ENCODE data around the gene SPDYE4.

Gene SPDYE4

DNA sequence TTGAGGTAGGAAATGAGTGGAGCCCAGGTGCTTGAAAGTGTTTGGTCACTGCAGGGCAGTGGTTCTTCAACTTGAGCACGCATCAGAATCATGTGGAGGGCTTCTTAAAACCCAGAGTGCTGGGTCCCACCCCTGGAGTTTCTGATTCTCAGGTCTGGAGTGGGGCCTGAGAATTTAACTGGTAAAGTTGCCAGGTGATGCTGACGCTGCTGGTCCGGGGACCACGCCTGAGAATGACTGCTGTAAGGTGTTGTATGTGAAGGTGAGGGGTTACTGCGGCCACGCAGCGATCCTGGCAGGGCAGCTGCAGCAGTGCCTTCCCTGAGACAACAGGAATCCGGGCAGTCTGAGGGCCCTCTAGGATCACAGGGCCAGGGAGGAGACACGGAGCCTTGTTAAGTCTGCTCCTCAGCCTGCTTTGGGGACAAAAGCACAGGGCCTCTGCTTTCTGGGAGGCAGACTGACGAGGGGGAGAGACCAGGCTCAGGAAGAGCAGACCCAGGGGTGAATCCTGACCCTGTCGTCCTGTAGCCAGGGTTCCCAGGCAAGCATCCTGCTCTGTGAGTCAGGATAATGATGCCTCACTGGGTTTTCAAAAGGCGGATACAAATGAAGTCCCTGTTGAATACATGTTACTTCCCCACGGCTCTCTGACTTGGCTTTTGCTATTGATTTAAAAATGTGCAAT is 30.0 kb downstream of the SPDYE4 start:
- DNase-seq (ENCODE audit: low spot score), result no peak
- in situ Hi-C loops (cut with MboI; ENCODE audit: low pct_unique_long_range_greater_than_20kb, low sequenced_read_pairs, unreplicated experiment), result no loop called here
- TF ChIP-seq, protein P1, sequence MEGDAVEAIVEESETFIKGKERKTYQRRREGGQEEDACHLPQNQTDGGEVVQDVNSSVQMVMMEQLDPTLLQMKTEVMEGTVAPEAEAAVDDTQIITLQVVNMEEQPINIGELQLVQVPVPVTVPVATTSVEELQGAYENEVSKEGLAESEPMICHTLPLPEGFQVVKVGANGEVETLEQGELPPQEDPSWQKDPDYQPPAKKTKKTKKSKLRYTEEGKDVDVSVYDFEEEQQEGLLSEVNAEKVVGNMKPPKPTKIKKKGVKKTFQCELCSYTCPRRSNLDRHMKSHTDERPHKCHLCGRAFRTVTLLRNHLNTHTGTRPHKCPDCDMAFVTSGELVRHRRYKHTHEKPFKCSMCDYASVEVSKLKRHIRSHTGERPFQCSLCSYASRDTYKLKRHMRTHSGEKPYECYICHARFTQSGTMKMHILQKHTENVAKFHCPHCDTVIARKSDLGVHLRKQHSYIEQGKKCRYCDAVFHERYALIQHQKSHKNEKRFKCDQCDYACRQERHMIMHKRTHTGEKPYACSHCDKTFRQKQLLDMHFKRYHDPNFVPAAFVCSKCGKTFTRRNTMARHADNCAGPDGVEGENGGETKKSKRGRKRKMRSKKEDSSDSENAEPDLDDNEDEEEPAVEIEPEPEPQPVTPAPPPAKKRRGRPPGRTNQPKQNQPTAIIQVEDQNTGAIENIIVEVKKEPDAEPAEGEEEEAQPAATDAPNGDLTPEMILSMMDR (IDR thresholded peaks at IDR 0.05; ENCODE audit: extremely low read depth, insufficient read depth, missing control alignments), result no peak

DNA sequence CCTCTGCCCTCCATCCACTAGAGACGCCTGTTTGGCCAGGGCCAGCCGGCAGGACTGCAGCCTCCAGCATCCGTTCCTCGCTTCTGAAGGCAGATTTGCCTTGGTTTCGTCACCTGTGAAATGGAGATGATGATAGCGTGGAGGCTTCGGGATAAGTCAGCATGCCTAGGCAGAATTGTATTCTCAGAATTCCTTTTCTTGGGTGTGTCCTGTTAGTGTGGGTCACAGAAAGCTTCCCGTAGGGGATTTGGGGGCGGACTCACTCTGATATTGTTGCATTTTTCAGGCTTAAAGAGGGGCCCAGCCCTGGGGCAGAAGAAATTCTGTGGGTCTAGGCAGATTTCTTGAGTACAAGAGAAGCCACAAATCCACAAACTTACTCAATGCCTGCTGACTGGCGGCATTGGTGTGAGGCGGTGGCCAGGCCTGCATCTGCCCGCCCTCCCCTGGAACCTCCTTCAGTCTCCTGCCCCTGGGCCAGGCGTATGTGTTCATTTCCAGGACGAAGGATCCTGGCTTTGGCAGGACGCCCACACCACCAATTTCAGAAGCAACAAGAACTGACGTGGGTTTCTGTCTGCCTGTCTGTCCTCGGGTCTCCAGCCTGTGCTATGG is 31.3 kb downstream of the SPDYE4 start:
- in situ Hi-C loops (cut with MboI; ENCODE audit: low pct_unique_long_range_greater_than_20kb, low sequenced_read_pairs, unreplicated experiment), result no loop called here
- DNase-seq (ENCODE audit: low spot score), result no peak
- TF ChIP-seq, protein P1 (IDR thresholded peaks at IDR 0.05; ENCODE audit: extremely low read depth, insufficient read depth, missing control alignments), result no peak

DNA sequence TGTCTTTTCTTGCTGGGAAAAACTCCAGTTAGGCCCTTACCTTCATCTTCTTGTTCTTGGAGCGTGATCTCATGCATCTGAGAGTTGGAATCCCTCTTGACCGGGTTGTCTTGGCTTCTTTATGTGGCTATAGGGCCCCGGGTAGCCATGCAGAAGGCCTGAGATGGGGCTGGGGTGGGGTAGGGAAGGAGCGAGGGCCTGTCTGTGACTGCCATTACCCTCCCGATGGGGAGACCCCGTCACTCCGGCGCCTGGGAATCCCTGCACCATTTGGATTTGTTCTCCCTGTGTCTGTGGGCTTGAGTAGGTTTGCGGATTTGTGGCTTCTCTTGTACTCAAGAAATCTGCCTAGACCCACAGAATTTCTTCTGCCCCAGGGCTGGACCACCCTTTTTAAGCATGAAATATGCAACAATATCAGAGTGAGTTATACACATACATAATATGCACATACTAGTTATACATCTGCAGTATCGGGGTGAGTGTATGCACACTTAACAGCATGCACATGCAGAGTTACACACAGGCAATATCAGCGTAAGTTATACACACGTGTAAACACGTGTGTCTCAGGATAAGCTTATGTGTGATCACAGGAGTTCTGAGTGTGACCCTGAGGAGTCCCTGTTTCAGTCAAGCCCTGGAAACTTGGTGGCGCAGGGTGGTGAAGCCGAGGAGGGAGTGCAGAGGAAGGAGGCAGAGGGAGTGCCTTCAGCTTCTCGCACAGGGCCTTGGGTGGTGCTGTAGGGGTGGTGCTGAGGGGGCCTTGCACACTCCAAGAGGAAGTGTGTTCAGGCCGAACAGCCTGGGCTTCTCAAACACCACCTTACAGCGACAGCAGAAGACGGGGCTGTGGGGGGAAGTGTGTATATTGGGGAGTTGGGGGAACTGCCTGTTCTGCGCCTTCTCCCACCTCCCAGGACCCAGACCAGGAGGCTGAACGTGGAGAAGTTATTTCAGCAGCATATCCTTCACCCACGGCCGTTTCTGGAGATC is 32.2 kb downstream of the SPDYE4 start:
- TF ChIP-seq, protein P1 (IDR thresholded peaks at IDR 0.05; ENCODE audit: extremely low read depth, insufficient read depth, missing control alignments), result no peak
- no peak for DNase-seq (ENCODE audit: low spot score)
- in situ Hi-C loops (cut with MboI; ENCODE audit: low pct_unique_long_range_greater_than_20kb, low sequenced_read_pairs, unreplicated experiment), result no loop called here

DNA sequence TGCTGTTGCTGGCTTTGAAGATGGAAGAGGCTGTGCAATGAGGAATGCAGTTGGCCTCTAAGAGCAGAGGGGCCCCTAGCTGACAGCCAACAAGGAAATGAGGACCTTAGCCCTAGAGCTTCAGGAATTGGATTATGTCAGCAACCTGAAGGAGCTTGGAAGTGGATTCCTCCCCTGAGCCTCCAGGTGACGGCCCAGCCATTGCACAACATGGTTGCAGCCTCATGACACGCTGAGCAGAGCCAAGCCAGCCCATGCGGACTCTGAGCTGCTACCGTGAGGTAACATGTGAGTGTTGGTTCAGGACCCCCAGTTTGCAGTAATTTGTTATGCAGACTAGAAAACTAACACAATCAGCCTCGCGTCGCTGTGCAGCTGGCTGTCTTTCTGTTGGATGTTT is 33.9 kb downstream of the SPDYE4 start:
- in situ Hi-C loops (cut with MboI; ENCODE audit: low pct_unique_long_range_greater_than_20kb, low sequenced_read_pairs, unreplicated experiment), result no loop called here
- no peak for DNase-seq (ENCODE audit: low spot score)
- TF ChIP-seq, protein P1 (IDR thresholded peaks at IDR 0.05; ENCODE audit: extremely low read depth, insufficient read depth, missing control alignments), result no peak

DNA sequence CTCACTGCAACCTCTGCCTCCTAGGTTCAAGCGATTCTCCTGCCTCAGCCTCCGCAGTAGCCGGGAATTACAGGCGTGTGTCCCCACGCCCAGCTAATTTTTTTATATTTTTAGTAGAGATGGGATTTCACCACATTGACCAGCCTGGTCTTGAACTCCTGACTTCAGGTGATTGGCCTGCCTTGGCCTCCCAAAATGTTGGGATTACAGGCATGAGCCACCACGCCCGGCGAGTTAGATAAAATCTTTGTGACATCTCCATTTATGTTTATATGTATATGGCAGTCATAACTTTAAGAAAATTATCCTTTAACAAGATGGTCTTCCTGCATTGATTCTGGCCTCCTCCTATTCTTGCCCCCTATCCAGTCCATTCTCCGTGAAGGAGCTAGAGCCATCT is 37.8 kb downstream of the SPDYE4 start:
- TF ChIP-seq, protein P1 (IDR thresholded peaks at IDR 0.05; ENCODE audit: extremely low read depth, insufficient read depth, missing control alignments), result no peak
- DNase-seq (ENCODE audit: low spot score), result no peak
- in situ Hi-C loops (cut with MboI; ENCODE audit: low pct_unique_long_range_greater_than_20kb, low sequenced_read_pairs, unreplicated experiment), result no loop called here
